ENCODE measurements around the gene CCDC124. TPM values are rescaled to one million over a fixed set of nuclear protein-coding genes. Genes with fewer than 3 reads are reported as not detected.

Gene CCDC124
- polyA plus RNA-seq, 1 of the 3 experiments (the other 2 are of a cell fraction): 231 TPM

DNA sequence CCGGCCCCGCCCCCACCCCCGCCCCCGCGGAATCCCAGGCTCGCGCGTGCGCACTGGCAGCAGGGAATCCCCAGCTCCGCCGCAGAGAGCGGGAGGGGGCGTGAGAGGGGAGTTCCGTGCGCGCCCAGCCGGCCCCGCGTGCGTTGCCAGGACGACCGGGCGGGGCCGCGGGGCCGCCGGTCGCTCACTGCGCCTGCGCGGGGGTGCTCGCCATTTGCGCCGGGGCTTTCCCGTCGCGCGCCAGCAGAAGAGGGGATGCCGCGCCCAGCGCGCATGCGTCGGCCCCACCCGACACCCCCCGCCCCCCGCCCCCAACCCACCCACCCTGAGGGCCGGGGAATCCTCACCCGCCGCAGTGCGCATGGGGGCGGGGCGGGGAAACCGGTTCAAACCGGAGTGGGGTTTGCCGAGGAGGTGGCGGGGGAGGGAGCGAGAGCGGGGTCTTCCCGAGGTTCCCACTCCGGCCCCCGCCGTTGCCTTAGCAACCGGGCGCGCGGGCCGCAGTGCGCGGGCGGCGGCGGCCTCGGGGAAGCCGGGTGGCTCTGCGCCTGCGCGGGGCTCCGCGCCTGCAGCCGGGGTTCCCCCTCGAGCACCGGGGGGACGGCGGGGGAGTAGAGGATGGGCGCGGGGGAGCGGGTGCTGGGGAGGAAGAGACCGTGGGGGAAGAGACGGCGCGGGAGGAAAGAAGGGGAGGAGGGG is 15.1 kb downstream of the CCDC124 start:
- H3K4me1 ChIP-seq (ENCODE audit: control insufficient read depth in 1 of 2, insufficient read depth in 2 of 2, low read depth in 1 of 2, low read length in 1 of 2): peaks cover 11 to 22% of the 10 kb centered on the region in 2 experiments; a peak in 2 of 4 replicates
- ChIA-PET POLR2A (interaction anchor here (0.7 to 1.9 kb wide), 2 partner anchors 25 to 88 kb away, joined by 3 to 4 read pairs; partner anchors contain the start of gene RPL18A), CTCF (interaction anchor here (8.4 to 21.7 kb wide), 2 partner anchors 13 to 48 kb away, joined by 69 to 464 read pairs; partner anchors contain the start of gene CCDC124)
- peaks cover 0 to 2% of the 10 kb centered on the region in 2 experiments for H3K36me3 ChIP-seq (replicated peaks in 1 of 2; ENCODE audit: control insufficient read depth in 1 of 2, insufficient read depth in 2 of 2, low read length in 1 of 2)
- no peaks in the 10 kb centered on the region for H3K9me3 ChIP-seq
- peaks cover 18% of the 10 kb centered on the region for H3F3A ChIP-seq (replicated peaks; ENCODE audit: insufficient read depth)
- H3K27ac ChIP-seq (ENCODE audit: low read depth in 2 of 2, low read length in 1 of 2): no peak overlapping the region; a peak in 1 of 4 replicates
- WGBS (ENCODE audit: low lambda C conversion rate): 1% methylated on average over 37 of the region's 92 CpGs
- H3K4me2 ChIP-seq: peak overlapping the region; percentile 55
- DNase-seq: peak; percentile 99
- H3K27me3 ChIP-seq (ENCODE audit: insufficient read depth): peaks cover 30% of the 10 kb centered on the region
- H4K20me1 ChIP-seq (ENCODE audit: insufficient read depth): peaks cover 6% of the 10 kb centered on the region
- peak overlapping the region; percentile 49 to 59 for H3K4me3 ChIP-seq (ENCODE audit: low read depth in 2 of 2, low read length in 1 of 2)
- no peak overlapping the region for H2AFZ ChIP-seq (ENCODE audit: low read depth)
- peak overlapping the region; percentile 68; the same call in 1 of the 2 replicates for H3K9ac ChIP-seq
- H3K79me2 ChIP-seq (ENCODE audit: insufficient read depth): no peaks in the 10 kb centered on the region
- TF ChIP-seq MXI1 (IDR thresholded peaks at IDR 0.05; ENCODE audit: low read depth, low read length) (peak; percentile 89), EP300 (IDR thresholded peaks at IDR 0.05; ENCODE audit: borderline replicate concordance in 1 of 2, low read depth in 1 of 2, low read length in 1 of 2) (0 out of 4 replicates have a peak, but pooled peaks of 1 of the 2 experiments have one; percentile 13), ELF1 (IDR thresholded peaks at IDR 0.05) (no peak), NRF1 (IDR thresholded peaks at IDR 0.05; ENCODE audit: low read depth, low read length) (peak; percentile 86), YY1 (IDR thresholded peaks at IDR 0.05; ENCODE audit: low read depth) (no peak)
- TF ChIP-seq, protein P1, sequence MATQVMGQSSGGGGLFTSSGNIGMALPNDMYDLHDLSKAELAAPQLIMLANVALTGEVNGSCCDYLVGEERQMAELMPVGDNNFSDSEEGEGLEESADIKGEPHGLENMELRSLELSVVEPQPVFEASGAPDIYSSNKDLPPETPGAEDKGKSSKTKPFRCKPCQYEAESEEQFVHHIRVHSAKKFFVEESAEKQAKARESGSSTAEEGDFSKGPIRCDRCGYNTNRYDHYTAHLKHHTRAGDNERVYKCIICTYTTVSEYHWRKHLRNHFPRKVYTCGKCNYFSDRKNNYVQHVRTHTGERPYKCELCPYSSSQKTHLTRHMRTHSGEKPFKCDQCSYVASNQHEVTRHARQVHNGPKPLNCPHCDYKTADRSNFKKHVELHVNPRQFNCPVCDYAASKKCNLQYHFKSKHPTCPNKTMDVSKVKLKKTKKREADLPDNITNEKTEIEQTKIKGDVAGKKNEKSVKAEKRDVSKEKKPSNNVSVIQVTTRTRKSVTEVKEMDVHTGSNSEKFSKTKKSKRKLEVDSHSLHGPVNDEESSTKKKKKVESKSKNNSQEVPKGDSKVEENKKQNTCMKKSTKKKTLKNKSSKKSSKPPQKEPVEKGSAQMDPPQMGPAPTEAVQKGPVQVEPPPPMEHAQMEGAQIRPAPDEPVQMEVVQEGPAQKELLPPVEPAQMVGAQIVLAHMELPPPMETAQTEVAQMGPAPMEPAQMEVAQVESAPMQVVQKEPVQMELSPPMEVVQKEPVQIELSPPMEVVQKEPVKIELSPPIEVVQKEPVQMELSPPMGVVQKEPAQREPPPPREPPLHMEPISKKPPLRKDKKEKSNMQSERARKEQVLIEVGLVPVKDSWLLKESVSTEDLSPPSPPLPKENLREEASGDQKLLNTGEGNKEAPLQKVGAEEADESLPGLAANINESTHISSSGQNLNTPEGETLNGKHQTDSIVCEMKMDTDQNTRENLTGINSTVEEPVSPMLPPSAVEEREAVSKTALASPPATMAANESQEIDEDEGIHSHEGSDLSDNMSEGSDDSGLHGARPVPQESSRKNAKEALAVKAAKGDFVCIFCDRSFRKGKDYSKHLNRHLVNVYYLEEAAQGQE (IDR thresholded peaks at IDR 0.05; ENCODE audit: low read depth, low read length): no peak
- no peaks in the 10 kb centered on the region for H3K9me2 ChIP-seq

- peaks cover 18% of the 10 kb centered on the region for H3F3A ChIP-seq (replicated peaks; ENCODE audit: insufficient read depth)
- H3K79me2 ChIP-seq (ENCODE audit: insufficient read depth): no peaks in the 10 kb centered on the region
- no peak for TF ChIP-seq NRF1 (IDR thresholded peaks at IDR 0.05; ENCODE audit: low read depth, low read length)
- no peak for TF ChIP-seq EP300 (IDR thresholded peaks at IDR 0.05; ENCODE audit: borderline replicate concordance in 1 of 2, low read depth in 1 of 2, low read length in 1 of 2)
- no peak for TF ChIP-seq FOXJ3 (CRISPR knock-in tag; IDR thresholded peaks at IDR 0.05)
- TF ChIP-seq ELF1 (IDR thresholded peaks at IDR 0.05): no peak
- no peak for TF ChIP-seq FOSL2 (IDR thresholded peaks at IDR 0.05; ENCODE audit: borderline replicate concordance, low read depth)
- TF ChIP-seq CHD2 (IDR thresholded peaks at IDR 0.05; ENCODE audit: low read length, partially characterized antibody): no peak
- H3K27me3 ChIP-seq (ENCODE audit: insufficient read depth): peaks cover 35% of the 10 kb centered on the region
- POLR2A ChIA-PET: interaction anchor here (1.9 kb wide), 1 partner anchor 89 kb away, joined by 4 read pairs; the partner anchor contains the start of gene RPL18A
- peak overlapping the region; percentile 55 for H3K4me2 ChIP-seq
- CTCF ChIA-PET: interaction anchor here (8.4 to 21.7 kb wide), 2 partner anchors 13 to 47 kb away, joined by 69 to 464 read pairs; partner anchors contain the start of gene CCDC124
- WGBS (ENCODE audit: low lambda C conversion rate): 8% methylated on average over 16 of the region's 16 CpGs
- no peak overlapping the region; a peak in 1 of 4 replicates for H3K27ac ChIP-seq (ENCODE audit: low read depth in 2 of 2, low read length in 1 of 2)
- peak overlapping the region; percentile 68; the same call in 1 of the 2 replicates for H3K9ac ChIP-seq
- H3K9me3 ChIP-seq: no peaks in the 10 kb centered on the region
- no peak overlapping the region for H2AFZ ChIP-seq (ENCODE audit: low read depth)
- H3K4me1 ChIP-seq (ENCODE audit: control insufficient read depth in 1 of 2, insufficient read depth in 2 of 2, low read depth in 1 of 2, low read length in 1 of 2): peaks cover 11 to 22% of the 10 kb centered on the region in 2 experiments; a peak in 2 of 4 replicates
- peaks cover 0 to under 1% of the 10 kb centered on the region in 2 experiments for H3K36me3 ChIP-seq (replicated peaks in 1 of 2; ENCODE audit: control insufficient read depth in 1 of 2, insufficient read depth in 2 of 2, low read length in 1 of 2)
- H3K9me2 ChIP-seq: no peaks in the 10 kb centered on the region
- no peak for DNase-seq
- peak overlapping the region; percentile 48 to 59 for H3K4me3 ChIP-seq (ENCODE audit: low read depth in 2 of 2, low read length in 1 of 2)
- H4K20me1 ChIP-seq (ENCODE audit: insufficient read depth): peaks cover 6% of the 10 kb centered on the region
Observed at GRCh38 chr19:17948514-17948900, 15.7 kb downstream of the CCDC124 start.
